NCI-H1105 (cell line): ENCODE measurements around the gene HNRNPDL.
"Not testable (repeated sequence)": the region's sequence is repeated elsewhere in the genome, so short reads cannot be mapped to it uniquely, and the experiment has no call there.

Experiments
- DNase-seq: peaks from one replicate; lab custom pipeline; 2025; lab: John Stamatoyannopoulos, UW

HNRNPDL gene

GRCh38 chr4:82432596-82432995 lies 2.3 kb upstream of the HNRNPDL start:
- no peak for DNase-seq

GRCh38 chr4:82431831-82432230 lies 1.6 kb upstream of the HNRNPDL start:
- no peak for DNase-seq

- DNase-seq: peak; percentile 38
These were observed 893 bp upstream of the HNRNPDL start for GRCh38 chr4:82430964-82431745.

GRCh38 chr4:82429728-82430192 lies 502 bp downstream of the HNRNPDL start:
- no peak for DNase-seq

GRCh38 chr4:82428969-82429727 lies 1.1 kb downstream of the HNRNPDL start:
- peak; percentile 72 for DNase-seq

- no peak for DNase-seq
These were observed 1.7 kb downstream of the HNRNPDL start for GRCh38 chr4:82428526-82428968.

GRCh38 chr4:82425478-82425877 lies 4.8 kb downstream of the HNRNPDL start:
- no peak for DNase-seq

- no peak for DNase-seq
These were observed 6.8 kb downstream of the HNRNPDL start for GRCh38 chr4:82423245-82424054.

- no peak for DNase-seq
These were observed 7.6 kb downstream of the HNRNPDL start for GRCh38 chr4:82422616-82423015.

GRCh38 chr4:82421796-82422560 lies 8.3 kb downstream of the HNRNPDL start:
- DNase-seq: no peak

GRCh38 chr4:82419451-82419850 lies 10.8 kb downstream of the HNRNPDL start:
- DNase-seq: no peak

GRCh38 chr4:82415922-82416365 lies 14.3 kb downstream of the HNRNPDL start:
- DNase-seq: no peak

- DNase-seq: not testable (repeated sequence)
These were observed 15.2 kb downstream of the HNRNPDL start for GRCh38 chr4:82415061-82415460.

GRCh38 chr4:82403725-82404124 lies 26.5 kb downstream of the HNRNPDL start:
- DNase-seq: no peak

- DNase-seq: no peak
These were observed 28.0 kb downstream of the HNRNPDL start for GRCh38 chr4:82402196-82402775.

- DNase-seq: no peak
These were observed 28.7 kb downstream of the HNRNPDL start for GRCh38 chr4:82401600-82401999.

GRCh38 chr4:82398263-82398662 lies 32.0 kb downstream of the HNRNPDL start:
- no peak for DNase-seq

- no peak for DNase-seq
These were observed 32.7 kb downstream of the HNRNPDL start for GRCh38 chr4:82397527-82397926.

- no peak for DNase-seq
These were observed 35.4 kb downstream of the HNRNPDL start for GRCh38 chr4:82394896-82395295.

- not testable (repeated sequence) for DNase-seq
These were observed 40.2 kb downstream of the HNRNPDL start for GRCh38 chr4:82390061-82390460.

- no peak for DNase-seq
These were observed 41.9 kb downstream of the HNRNPDL start for GRCh38 chr4:82388405-82388804.
